Left lung (tissue), 10 donors: ENCODE results near the gene DLEC1. TPM values are rescaled to one million over a fixed set of nuclear protein-coding genes. Genes with fewer than 3 reads are reported as not detected.

Experiments used
- ATAC-seq: fragments of 200-7000 bp; cut with Tn5 transposase; one replicate; pipeline ENCODE4 v1.9.1; 2020; ENCODE audit warnings: moderate library complexity
- DNase-seq, 4 donors: peaks; one replicate each; pipeline ENCODE4 v3.0.0-alpha.2; 2013 to 2020
- H3K27ac ChIP-seq, 2 donors: fragments of 200-600 bp; sonication (generic) in 1 of 2; one replicate each; pipeline versions ENCODE4 v1.5.0 to v1.8.0; 2020 to 2021
- H3K27me3 ChIP-seq, 2 donors: fragments of 200-600 bp; sonication (generic) in 1 of 2; one replicate each; pipeline versions ENCODE4 v1.5.0 to v1.8.0; 2020 to 2021
- H3K36me3 ChIP-seq, 2 donors: fragments of 200-600 bp; sonication (generic) in 1 of 2; one replicate each; pipeline versions ENCODE4 v1.5.0 to v1.8.0; 2020 to 2021
- H3K4me1 ChIP-seq, 2 donors: fragments of 200-600 bp; one replicate each; pipeline ENCODE4 v1.8.0; 2021
- H3K4me3 ChIP-seq, 2 donors: fragments of 200-600 bp; sonication (generic) in 1 of 2; one replicate each; pipeline versions ENCODE4 v1.5.0 to v1.8.0; 2020 to 2021; ENCODE audit warnings: mild to moderate bottlenecking in 1 of 2
- H3K9me3 ChIP-seq, 2 donors: fragments of 200-600 bp; sonication (generic) in 1 of 2; one replicate each; pipeline versions ENCODE4 v1.5.0 to v1.8.0; 2020 to 2021
- intact Hi-C, 2 donors: fragments of 100-400 bp; cut with DNase I; formaldehyde crosslinking; loops; one replicate each; pipeline versions ENCODE4 v1.11.2 to v1.14.2; 2022
- polyA plus RNA-seq, 6 donors: library from polyadenylated mRNA; unstranded; fragments of 120-200 nt; gene quantifications; one replicate each; pipeline ENCODE4 v1.2.1, GENCODE V29; 2013; ENCODE audit not compliant: insufficient read length in 6 of 6
- total RNA-seq, 2 donors: library from RNA; stranded (reverse); fragmentation: NEBNext Ultra II Directional; extraction: Animal tissue kit (Norgen Biotek cat#: 25700); gene quantifications; one replicate each; pipeline ENCODE4 v1.2.1, GENCODE V29; 2021
- TF ChIP-seq, protein P1 (sequence below), 2 donors: fragments of 200-600 bp; sonication (generic) in 1 of 2; IDR thresholded peaks; one replicate each; pipeline versions ENCODE4 v1.5.0 to v1.8.0; 2021; ENCODE audit warnings: antibody characterized with exemption in 2 of 2
- donor health status: DM: no; HTN: yes; CAD: no.
- donor health status: DM: no; HTN: no; CAD: no.

The DLEC1 gene
- total and polyA plus RNA-seq, 8 donors, result 2.8 to 10.5 (median 6.1) TPM

DNA sequence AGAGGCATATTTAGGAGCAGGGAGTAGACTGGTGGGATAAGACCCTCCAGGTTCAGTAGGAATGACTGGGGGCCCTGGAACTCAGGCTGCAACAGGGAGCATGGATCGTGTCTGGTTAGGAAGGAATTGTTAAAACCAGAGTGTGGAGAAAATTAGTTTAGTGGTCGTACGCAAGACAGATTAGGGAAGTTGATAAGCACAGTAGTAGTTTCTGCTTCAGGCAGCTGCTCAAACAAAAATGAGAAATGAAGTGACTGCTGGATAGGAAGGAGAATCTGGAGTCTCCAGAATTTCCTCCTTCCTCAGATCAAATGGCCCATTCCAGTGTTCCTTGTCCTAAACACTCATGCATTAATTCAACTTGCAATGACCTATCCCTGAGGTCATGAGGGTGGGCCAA is 110.7 kb downstream of the DLEC1 start:
- DNase-seq, result no peak
- Histone ChIP-seq H3K27ac (peak overlapping the region; percentile 24 to 82), H3K4me3 (no peak overlapping the region), H3K4me1 (peaks cover 0 to 73% of the 10 kb centered on the region in 2 donors), H3K36me3 (no peaks in the 10 kb centered on the region), H3K9me3 (peaks cover 0 to 10% of the 10 kb centered on the region in 2 donors), H3K27me3 (no peaks in the 10 kb centered on the region)
- TF ChIP-seq, protein P1, sequence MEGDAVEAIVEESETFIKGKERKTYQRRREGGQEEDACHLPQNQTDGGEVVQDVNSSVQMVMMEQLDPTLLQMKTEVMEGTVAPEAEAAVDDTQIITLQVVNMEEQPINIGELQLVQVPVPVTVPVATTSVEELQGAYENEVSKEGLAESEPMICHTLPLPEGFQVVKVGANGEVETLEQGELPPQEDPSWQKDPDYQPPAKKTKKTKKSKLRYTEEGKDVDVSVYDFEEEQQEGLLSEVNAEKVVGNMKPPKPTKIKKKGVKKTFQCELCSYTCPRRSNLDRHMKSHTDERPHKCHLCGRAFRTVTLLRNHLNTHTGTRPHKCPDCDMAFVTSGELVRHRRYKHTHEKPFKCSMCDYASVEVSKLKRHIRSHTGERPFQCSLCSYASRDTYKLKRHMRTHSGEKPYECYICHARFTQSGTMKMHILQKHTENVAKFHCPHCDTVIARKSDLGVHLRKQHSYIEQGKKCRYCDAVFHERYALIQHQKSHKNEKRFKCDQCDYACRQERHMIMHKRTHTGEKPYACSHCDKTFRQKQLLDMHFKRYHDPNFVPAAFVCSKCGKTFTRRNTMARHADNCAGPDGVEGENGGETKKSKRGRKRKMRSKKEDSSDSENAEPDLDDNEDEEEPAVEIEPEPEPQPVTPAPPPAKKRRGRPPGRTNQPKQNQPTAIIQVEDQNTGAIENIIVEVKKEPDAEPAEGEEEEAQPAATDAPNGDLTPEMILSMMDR (IDR thresholded peaks at IDR 0.05), result no peak
- ATAC-seq, result no peak
- intact Hi-C loops, result no loop called here

DNA sequence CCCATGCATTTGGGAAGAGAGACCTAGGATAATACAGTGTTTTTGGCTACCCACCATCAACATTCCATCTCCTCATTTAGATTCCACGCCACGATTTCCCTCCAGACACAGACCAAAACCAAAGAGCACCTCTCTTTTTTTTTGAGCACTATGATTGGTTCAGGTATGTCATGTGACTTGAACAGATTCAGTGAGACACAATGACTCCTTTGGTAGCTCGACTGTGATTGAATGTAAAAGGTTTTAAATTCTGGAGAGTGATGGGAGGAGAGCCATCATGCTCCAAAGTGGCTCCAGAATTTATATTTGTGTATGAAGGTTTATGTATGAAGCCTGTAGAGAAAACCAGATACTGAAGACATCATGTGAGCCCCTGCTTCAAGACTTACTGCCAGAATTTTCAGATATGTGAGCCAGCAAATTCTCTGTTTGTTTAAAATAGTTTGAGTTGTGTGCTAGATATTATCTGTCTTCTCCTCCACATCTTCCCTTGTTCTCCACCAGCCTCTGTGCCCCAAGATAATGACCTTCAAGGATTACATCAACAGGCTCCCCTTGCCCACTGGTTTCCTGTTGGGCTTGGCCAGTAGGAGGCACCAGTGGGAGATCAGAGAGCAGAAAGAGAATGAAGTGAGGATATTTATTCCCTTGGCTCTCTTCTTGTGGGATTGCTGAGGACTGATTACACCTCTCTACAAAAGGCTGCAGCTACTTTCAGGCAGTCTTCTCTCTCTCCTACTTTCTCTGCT is 111.9 kb downstream of the DLEC1 start:
- Histone ChIP-seq H3K27me3 (no peaks in the 10 kb centered on the region), H3K9me3 (peaks cover 0 to 9% of the 10 kb centered on the region in 2 donors), H3K4me3 (no peak overlapping the region), H3K4me1 (peaks cover 0 to 73% of the 10 kb centered on the region in 2 donors), H3K27ac (peak overlapping the region in 1 of 2 donors; percentile 79), H3K36me3 (no peaks in the 10 kb centered on the region)
- TF ChIP-seq, protein P1 (IDR thresholded peaks at IDR 0.05), result no peak
- no peak for DNase-seq
- intact Hi-C loops, result no loop called here
- ATAC-seq, result no peak

DNA sequence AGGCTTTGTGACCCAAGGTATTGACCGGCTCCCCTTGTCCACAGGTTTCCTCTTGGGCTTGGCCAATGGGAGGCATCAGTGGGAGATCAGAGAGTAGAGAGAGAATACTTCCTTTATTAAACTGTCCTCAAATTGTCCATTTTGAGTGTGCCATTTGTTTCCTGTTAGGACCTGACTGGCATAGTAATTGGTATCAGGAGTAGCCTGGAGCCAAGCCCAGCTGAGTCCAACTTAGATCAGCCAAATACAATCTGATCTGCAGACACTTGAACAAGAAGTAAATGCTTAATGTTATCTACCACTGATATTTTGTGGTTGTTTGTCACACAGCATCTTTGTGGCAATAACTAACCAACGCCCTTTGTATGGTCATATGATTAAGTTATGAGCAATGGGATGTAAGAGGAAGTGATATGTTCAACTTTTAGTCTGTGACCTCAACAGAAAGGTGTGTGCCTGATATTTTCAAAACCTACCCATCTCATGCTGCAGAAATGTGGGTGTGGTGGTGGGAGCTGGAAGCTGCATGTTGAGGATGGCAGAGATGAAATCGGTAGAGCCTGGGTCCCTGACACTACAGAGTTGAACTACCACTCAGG is 112.8 kb downstream of the DLEC1 start:
- peaks cover 0 to 73% of the 10 kb centered on the region in 2 donors for H3K4me1 ChIP-seq
- peak overlapping the region in 1 of 2 donors; percentile 79 for H3K27ac ChIP-seq
- H3K36me3 ChIP-seq, result no peaks in the 10 kb centered on the region
- H3K27me3 ChIP-seq, result no peaks in the 10 kb centered on the region
- ATAC-seq (peak; percentile 13), DNase-seq (no peak)
- intact Hi-C loops, result no loop called here
- TF ChIP-seq, protein P1 (IDR thresholded peaks at IDR 0.05), result no peak
- peaks cover 0 to 3% of the 10 kb centered on the region in 2 donors for H3K9me3 ChIP-seq
- no peak overlapping the region for H3K4me3 ChIP-seq

DNA sequence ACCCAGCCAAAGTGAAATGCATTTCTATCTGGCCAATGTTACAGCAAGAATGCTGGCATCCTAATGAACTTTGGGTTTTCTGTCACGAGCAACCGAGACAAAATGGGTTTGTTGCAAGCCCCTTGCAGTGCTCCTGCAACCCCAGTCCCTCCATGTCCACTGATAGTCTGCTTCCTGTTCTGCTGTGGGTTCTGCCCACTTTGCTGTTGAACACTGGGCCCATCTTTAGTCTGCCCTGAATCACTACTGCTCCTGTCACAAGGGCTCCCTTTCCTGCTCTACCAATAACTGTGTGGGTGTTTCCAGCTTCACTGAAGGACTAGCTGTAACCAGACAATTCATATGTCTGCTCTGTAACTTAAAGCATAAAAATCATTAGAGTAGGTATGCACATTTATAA is 113.6 kb downstream of the DLEC1 start:
- peak; percentile 12 for ATAC-seq

DNA sequence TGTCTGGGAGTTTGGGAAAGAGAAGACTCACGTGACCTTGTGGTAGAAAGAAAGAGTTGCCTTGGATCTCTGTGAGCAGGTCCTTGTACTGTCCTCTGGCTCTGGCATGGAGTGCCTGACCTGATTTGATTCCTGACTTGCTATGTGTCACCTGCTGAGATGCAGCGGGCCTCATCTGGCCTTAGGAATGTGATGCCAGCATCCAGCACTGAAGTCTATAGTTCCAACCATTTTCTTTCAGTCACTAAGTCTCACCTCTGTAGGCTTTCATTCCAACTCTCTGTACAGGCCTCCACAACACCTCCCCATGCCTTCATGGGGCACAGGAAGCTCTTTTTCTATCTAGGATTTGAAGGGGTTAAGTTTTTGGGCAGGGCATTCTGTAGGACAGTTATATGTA is 114.2 kb downstream of the DLEC1 start:
- Histone ChIP-seq H3K36me3 (no peaks in the 10 kb centered on the region), H3K27ac (peak overlapping the region in 1 of 2 donors; percentile 79)

More for the DNA sequence above, 113.6 kb downstream of the DLEC1 start:
- peaks cover 0 to 65% of the 10 kb centered on the region in 2 donors for H3K4me1 ChIP-seq
- H3K4me3 ChIP-seq, result no peak overlapping the region
- DNase-seq, result no peak
- no peaks in the 10 kb centered on the region for H3K9me3 ChIP-seq
- no peaks in the 10 kb centered on the region for H3K27me3 ChIP-seq
- H3K27ac ChIP-seq, result peak overlapping the region in 1 of 2 donors; percentile 79
- intact Hi-C loops, result no loop called here
- H3K36me3 ChIP-seq, result no peaks in the 10 kb centered on the region
- TF ChIP-seq, protein P1 (IDR thresholded peaks at IDR 0.05), result no peak

More for the DNA sequence above, 114.2 kb downstream of the DLEC1 start:
- intact Hi-C loops, result no loop called here
- no peak for ATAC-seq
- TF ChIP-seq, protein P1 (IDR thresholded peaks at IDR 0.05), result no peak
- Histone ChIP-seq H3K4me3 (no peak overlapping the region), H3K9me3 (no peaks in the 10 kb centered on the region), H3K27me3 (no peaks in the 10 kb centered on the region), H3K4me1 (peaks cover 0 to 59% of the 10 kb centered on the region in 2 donors)
- no peak for DNase-seq
